Activated naive CD4-positive, alpha-beta T cell treated with anti-CD3 and anti-CD28 coated beads for 36 hours (primary cell): ENCODE measurements around the gene CCDC198. TPM values are rescaled to one million over a fixed set of nuclear protein-coding genes. Genes with fewer than 3 reads are reported as not detected.
A peak's percentile ranks its signal among the peaks of the same experiment; 100 is the strongest.

Experiments used
- CTCF ChIA-PET: fragments of 350-600 bp; sonication (Branson Sonifier 250); formaldehyde crosslinking; loops from one replicate; lab custom pipeline; 2021; ENCODE audit warnings: antibody characterized with exemption; lab: Charles Lee
- DNase-seq: peaks from one replicate; pipeline ENCODE4 v3.0.0-alpha.2; 2020
- H3K27ac Mint-ChIP-seq: one replicate; pipeline ENCODE4 v1.8.0; 2021; ENCODE audit warnings: mild to moderate bottlenecking, mixed read lengths
- H3K27me3 Mint-ChIP-seq: one replicate; pipeline ENCODE4 v1.8.0; 2021; ENCODE audit warnings: low read depth, mixed read lengths
- H3K36me3 Mint-ChIP-seq: one replicate; pipeline ENCODE4 v1.8.0; 2021; ENCODE audit warnings: low read depth, mixed read lengths
- H3K4me1 Mint-ChIP-seq: one replicate; pipeline ENCODE4 v1.8.0; 2021; ENCODE audit warnings: low read depth, mixed read lengths
- H3K4me3 Mint-ChIP-seq: one replicate; pipeline ENCODE4 v1.8.0; 2021; ENCODE audit warnings: mild to moderate bottlenecking, moderate library complexity, mixed read lengths
- H3K9me3 Mint-ChIP-seq: one replicate; pipeline ENCODE4 v1.8.0; 2021; ENCODE audit warnings: mixed read lengths
- intact Hi-C: fragments of 100-400 bp; cut with micrococcal nuclease; formaldehyde crosslinking; loops from one replicate; pipeline ENCODE4 v1.15.1; 2023
- total RNA-seq, 2 experiments: library from RNA; stranded (reverse); gene quantifications; one replicate each; pipeline ENCODE4 v1.2.3, GENCODE V29; 2021

The CCDC198 gene, protein sequence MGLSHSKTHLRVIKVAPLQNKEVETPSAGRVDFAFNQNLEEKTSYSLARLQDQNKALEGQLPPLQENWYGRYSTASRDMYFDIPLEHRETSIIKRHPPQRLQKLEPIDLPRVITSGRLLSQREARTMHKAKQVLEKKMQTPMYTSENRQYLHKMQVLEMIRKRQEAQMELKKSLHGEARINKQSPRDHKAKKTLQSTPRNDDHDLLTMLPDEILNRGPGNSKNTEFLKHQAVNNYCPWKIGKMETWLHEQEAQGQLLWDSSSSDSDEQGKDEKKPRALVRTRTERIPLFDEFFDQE
- not detected for total RNA-seq

DNA sequence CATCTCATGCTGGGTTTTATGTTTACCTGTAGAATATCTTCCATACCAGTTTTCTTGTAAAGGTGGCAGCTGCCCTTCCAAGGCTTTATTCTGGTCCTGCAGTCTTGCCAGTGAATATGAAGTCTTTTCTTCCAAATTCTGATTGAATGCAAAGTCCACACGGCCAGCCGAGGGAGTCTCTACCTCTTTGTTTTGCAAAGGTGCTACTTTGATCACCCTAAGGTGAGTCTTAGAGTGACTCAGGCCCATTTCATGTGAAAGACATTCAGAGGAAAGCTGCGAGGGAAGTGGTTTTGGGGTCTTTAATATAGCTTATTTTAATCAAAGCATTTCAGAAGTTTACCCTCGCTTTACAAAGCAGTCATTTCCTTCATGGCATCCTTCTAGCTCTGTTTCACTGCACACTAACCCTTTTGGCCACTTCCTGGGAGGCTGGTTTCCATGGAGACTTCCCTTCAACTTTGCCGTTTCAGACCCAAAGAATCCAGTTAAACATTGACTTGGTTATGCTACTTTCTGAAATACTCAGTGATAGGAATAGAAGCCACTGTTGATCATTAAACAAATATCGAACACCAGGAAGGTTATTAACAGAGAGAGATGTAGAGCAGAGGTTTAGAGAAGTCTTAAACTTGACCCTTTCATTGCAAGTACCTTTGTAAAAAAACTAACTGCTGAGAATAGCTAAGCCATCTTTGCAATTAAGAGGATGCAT, at the start of gene CCDC198:
CCDC198 (minus strand) TSS at position 391 of the 715 bp plus-strand sequence; CDS start at position 249, 142 bp downstream.
- H3K9me3 Mint-ChIP-seq: no peaks in the 10 kb centered on the region
- H3K27me3 Mint-ChIP-seq: peaks cover 2% of the 10 kb centered on the region
- CTCF ChIA-PET: no interaction called here
- no peak within 1 kb of the TSS for H3K4me3 Mint-ChIP-seq
- H3K4me1 Mint-ChIP-seq: no peaks in the 10 kb centered on the region
- intact Hi-C loops: no loop called here
- DNase-seq: no peak
- no peak within 1 kb of the TSS for H3K27ac Mint-ChIP-seq
- H3K36me3 Mint-ChIP-seq: no peaks in the 10 kb centered on the region

GRCh38 chr14:57533214-57533613, 39.6 kb upstream of the CCDC198 start:
- Mint-ChIP-seq H3K4me3 (no peak overlapping the region), H3K36me3 (no peaks in the 10 kb centered on the region), H3K4me1 (no peaks in the 10 kb centered on the region), H3K9me3 (no peaks in the 10 kb centered on the region), H3K27me3 (peaks cover 4% of the 10 kb centered on the region), H3K27ac (no peak overlapping the region)
- peak; percentile 45 for DNase-seq
- intact Hi-C loops: loop anchor here (1.0 to 10.0 kb wide), 3 partner anchors 338 to 632 kb away; no protein-coding TSS in a partner anchor
- CTCF ChIA-PET: interaction anchor here (0.6 to 1.4 kb wide), 6 partner anchors 125 to 543 kb away, joined by 3 to 4 read pairs (median 3); no protein-coding TSS in a partner anchor

- CTCF ChIA-PET: no interaction called here
- Mint-ChIP-seq H3K4me3 (no peak overlapping the region), H3K36me3 (no peaks in the 10 kb centered on the region), H3K4me1 (no peaks in the 10 kb centered on the region), H3K27me3 (peaks cover 4% of the 10 kb centered on the region), H3K9me3 (peaks cover 8% of the 10 kb centered on the region), H3K27ac (no peak overlapping the region)
- intact Hi-C loops: loop anchor here (10.0 kb wide), 1 partner anchor 634 kb away; no protein-coding TSS in a partner anchor
- no peak for DNase-seq
These were observed 36.9 kb upstream of the CCDC198 start for GRCh38 chr14:57530571-57530970.

DNA sequence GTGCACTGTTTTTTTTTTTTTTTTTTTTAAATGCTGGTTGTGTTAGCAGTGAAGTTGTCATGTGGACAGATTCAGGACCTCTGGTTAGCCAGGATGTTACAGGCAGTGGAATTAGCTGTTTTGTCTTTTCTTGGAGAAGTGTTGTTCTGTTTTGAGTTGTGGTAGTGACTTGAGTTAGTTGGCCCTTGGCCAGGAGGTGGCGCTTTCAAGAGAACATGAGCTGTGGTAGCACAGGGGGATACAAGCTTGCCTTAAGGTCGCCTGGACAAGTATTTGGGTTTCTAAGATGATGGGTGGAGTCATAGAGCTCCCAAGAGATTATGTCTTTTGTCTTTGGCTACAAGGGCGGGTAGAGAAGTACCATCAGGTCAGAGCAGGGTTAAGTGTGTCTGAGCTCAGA, 33.3 kb upstream of the CCDC198 start:
- no peak for DNase-seq
- Mint-ChIP-seq H3K9me3 (peaks cover 30% of the 10 kb centered on the region), H3K27me3 (peaks cover 4% of the 10 kb centered on the region), H3K4me3 (no peak overlapping the region), H3K27ac (no peak overlapping the region), H3K4me1 (no peaks in the 10 kb centered on the region), H3K36me3 (peaks cover 1% of the 10 kb centered on the region)
- intact Hi-C loops: no loop called here
- CTCF ChIA-PET: interaction anchor here (0.8 kb wide), 1 partner anchor 546 kb away, joined by 3 read pairs; no protein-coding TSS in a partner anchor

DNA sequence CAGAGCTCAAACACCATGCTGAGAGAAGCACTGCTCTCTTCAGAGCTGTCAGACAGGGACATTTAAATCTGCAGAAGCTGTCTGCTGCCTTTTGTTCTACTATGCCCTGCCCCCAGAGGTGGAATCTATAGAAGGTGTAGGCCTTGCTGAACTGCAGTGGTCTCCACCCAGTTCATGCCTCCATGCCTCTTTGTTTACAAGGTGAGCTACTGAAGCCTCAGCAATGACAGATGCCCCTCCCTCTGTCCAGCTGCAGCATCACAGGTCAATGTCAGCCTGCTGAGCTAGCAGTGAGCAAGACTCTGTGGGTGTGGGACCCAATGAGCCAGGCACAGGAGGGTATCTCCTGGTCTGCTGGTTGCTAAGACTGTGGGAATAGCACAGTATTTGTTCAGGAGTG, 25.4 kb upstream of the CCDC198 start:
- Mint-ChIP-seq H3K27ac (no peak overlapping the region), H3K4me1 (no peaks in the 10 kb centered on the region), H3K27me3 (peaks cover 10% of the 10 kb centered on the region), H3K4me3 (no peak overlapping the region), H3K36me3 (peaks cover 4% of the 10 kb centered on the region), H3K9me3 (peaks cover 48% of the 10 kb centered on the region)
- intact Hi-C loops: no loop called here
- CTCF ChIA-PET: no interaction called here
- no peak for DNase-seq

DNA sequence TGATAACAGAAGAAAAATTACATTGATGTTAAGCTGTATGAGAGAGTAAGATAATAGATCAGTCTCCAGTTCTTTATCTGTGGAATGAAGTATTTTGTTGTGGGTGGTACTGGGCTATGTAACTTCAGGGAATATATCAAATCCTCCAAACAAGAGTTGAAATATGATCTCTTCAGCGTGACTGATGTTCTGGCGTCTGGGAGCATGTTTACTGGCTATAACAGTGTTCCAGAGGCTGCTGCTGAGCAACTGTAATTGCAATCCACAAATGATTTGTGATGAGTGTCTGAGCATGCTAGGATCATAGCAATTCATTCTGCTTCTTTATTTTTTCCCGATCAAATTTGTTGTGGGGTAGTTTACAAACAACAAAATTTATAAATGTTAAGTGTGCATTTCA, 18.6 kb upstream of the CCDC198 start:
- CTCF ChIA-PET: no interaction called here
- DNase-seq: no peak
- Mint-ChIP-seq H3K27me3 (peaks cover 11% of the 10 kb centered on the region), H3K4me1 (no peaks in the 10 kb centered on the region), H3K9me3 (peaks cover 11% of the 10 kb centered on the region), H3K36me3 (peaks cover under 1% of the 10 kb centered on the region), H3K4me3 (no peak overlapping the region), H3K27ac (no peak overlapping the region)
- intact Hi-C loops: no loop called here

- Mint-ChIP-seq H3K4me1 (no peaks in the 10 kb centered on the region), H3K27me3 (peaks cover 2% of the 10 kb centered on the region), H3K4me3 (no peak overlapping the region), H3K27ac (no peak overlapping the region), H3K36me3 (no peaks in the 10 kb centered on the region), H3K9me3 (no peaks in the 10 kb centered on the region)
- intact Hi-C loops: no loop called here
- CTCF ChIA-PET: no interaction called here
- DNase-seq: no peak
These were observed 15.1 kb upstream of the CCDC198 start for GRCh38 chr14:57508756-57509155.

DNA sequence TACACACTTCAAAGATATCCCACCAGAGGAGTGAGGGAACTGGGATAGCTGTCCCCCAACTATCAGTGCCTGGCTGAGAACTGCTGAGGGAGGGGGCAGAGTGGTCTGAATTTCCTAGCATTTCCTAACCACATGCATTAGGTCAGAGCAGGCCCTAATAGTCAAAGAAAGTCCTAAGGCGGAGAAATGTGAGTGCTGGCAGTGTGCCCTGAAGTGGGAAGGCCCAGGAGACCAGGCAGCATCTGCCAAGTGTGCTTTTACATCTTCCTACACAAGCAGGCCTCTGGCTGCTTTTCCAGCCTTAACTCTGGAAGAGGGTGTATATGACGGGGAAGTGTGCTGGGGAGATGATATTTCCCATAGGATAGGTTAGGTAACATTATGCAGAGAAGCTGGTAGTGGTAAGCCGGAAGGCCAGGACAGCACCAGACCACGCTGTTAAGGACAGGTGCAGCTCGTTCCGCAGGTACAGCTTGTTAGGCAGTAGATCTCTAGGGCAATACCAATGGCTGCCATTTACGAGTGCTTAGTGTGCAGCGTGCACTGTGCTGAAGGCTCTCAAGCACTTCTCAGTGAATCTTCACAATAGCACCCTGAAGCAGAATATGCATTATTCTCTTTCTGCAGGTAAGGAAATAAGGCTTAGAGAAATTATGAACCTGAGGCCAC, 9.1 kb upstream of the CCDC198 start:
- peaks cover 2% of the 10 kb centered on the region for H3K27me3 Mint-ChIP-seq
- H3K4me3 Mint-ChIP-seq: no peak overlapping the region
- no peaks in the 10 kb centered on the region for H3K4me1 Mint-ChIP-seq
- CTCF ChIA-PET: no interaction called here
- DNase-seq: no peak
- H3K36me3 Mint-ChIP-seq: no peaks in the 10 kb centered on the region
- intact Hi-C loops: no loop called here
- H3K27ac Mint-ChIP-seq: no peak overlapping the region
- peaks cover 2% of the 10 kb centered on the region for H3K9me3 Mint-ChIP-seq

DNA sequence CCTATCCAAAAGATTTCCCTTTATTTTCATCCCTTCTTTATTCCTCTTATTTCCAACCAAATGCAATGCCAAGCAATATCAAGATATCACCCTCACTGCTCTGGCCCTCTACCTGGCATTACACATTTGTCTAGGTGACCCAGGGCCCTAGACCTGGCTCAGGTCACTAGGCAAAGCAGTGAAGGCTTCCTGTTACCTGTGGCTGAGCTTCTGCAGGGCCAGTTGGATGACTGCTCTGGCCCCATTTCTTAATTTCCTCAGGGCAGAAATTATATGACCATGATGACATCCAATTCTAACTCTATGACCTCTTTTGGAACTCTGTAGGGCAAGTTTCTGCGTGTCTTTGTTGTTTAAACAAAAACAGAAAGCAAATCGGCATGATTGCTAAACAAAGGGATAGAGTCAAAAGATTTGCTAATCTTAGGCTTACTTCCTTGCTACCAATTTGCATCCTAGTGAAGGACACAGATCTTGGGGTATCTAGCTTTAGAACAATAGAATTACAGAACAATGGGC, 7.4 kb upstream of the CCDC198 start:
- H3K4me3 Mint-ChIP-seq: no peak overlapping the region
- H3K27me3 Mint-ChIP-seq: peaks cover 2% of the 10 kb centered on the region
- no peak for DNase-seq
- no peaks in the 10 kb centered on the region for H3K4me1 Mint-ChIP-seq
- H3K9me3 Mint-ChIP-seq: peaks cover 2% of the 10 kb centered on the region
- CTCF ChIA-PET: no interaction called here
- intact Hi-C loops: no loop called here
- H3K27ac Mint-ChIP-seq: no peak overlapping the region
- H3K36me3 Mint-ChIP-seq: no peaks in the 10 kb centered on the region

DNA sequence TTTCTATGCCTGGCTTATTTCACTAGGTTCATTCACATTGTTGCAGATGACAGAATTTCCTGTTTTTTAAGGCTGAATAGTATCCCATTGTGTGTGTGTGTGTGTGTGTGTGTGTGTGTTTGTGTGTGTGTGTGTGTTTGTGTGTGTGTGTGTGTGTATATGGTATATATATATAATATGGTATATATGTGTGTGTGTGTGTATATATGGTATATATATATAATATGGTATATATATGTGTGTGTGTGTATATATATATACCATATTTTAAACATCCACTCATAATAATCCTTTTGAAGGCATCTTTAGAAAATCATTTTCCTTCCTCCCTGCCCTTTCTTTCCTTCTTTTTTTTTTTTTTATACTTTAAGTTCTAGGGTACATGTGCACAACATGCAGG, 5.0 kb upstream of the CCDC198 start:
- CTCF ChIA-PET: interaction anchor here (0.7 kb wide), 1 partner anchor 197 kb away, joined by 3 read pairs; no protein-coding TSS in a partner anchor
- Mint-ChIP-seq H3K36me3 (no peaks in the 10 kb centered on the region), H3K4me1 (no peaks in the 10 kb centered on the region), H3K4me3 (no peak overlapping the region), H3K27me3 (peaks cover 2% of the 10 kb centered on the region), H3K27ac (no peak overlapping the region), H3K9me3 (peaks cover 2% of the 10 kb centered on the region)
- no peak for DNase-seq
- intact Hi-C loops: no loop called here

- Mint-ChIP-seq H3K9me3 (peaks cover 2% of the 10 kb centered on the region), H3K27me3 (peaks cover 2% of the 10 kb centered on the region), H3K4me3 (no peak overlapping the region), H3K27ac (no peak overlapping the region), H3K4me1 (no peaks in the 10 kb centered on the region), H3K36me3 (no peaks in the 10 kb centered on the region)
- DNase-seq: no peak
- CTCF ChIA-PET: interaction anchor here (0.7 kb wide), 1 partner anchor 196 kb away, joined by 3 read pairs; no protein-coding TSS in a partner anchor
- intact Hi-C loops: no loop called here
These were observed 4.4 kb upstream of the CCDC198 start for GRCh38 chr14:57498035-57498434.

DNA sequence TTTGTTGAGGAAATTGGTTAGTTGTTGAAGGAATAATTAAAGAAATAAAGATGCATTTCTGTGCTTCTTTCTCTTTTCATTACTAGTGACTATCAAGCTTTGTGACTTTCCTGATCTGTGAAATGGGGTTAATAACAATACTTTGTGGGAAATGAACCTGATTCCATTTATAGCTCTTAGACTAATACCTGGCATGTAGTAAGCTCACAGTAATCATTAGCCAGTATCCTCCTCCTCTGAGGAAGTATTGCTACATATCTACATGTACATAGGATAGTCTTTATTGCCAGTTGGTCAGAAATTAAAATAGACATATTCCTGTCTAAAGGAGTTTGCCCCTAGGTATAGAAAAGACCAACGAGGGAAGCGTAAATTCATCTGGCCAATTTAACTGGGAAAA, 1.8 kb upstream of the CCDC198 start:
- no peaks in the 10 kb centered on the region for H3K36me3 Mint-ChIP-seq
- CTCF ChIA-PET: no interaction called here
- DNase-seq: no peak
- H3K4me3 Mint-ChIP-seq: no peak overlapping the region
- no peak overlapping the region for H3K27ac Mint-ChIP-seq
- peaks cover 2% of the 10 kb centered on the region for H3K9me3 Mint-ChIP-seq
- intact Hi-C loops: no loop called here
- no peaks in the 10 kb centered on the region for H3K27me3 Mint-ChIP-seq
- H3K4me1 Mint-ChIP-seq: no peaks in the 10 kb centered on the region
